Activated CD4-positive, alpha-beta T cell treated with anti-CD3 and anti-CD28 coated beads, Interleukin-10, Interleukin-2, amounts not matched to agents 100 ng/mL and 50 ng/mL, durations not matched to agents 16 hours and 8 hours (primary cell): Measurements from ENCODE around the gene GPC5.

Experiments used
- DNase-seq: peaks from one replicate; pipeline ENCODE4 v3.0.0-alpha.2; 2020

The GPC5 gene

GRCh38 chr13:91907398-91907797 lies 509.0 kb downstream of the GPC5 start:
- no peak for DNase-seq

- no peak for DNase-seq
Observed at GRCh38 chr13:91909617-91910016, 511.2 kb downstream of the GPC5 start.

DNA sequence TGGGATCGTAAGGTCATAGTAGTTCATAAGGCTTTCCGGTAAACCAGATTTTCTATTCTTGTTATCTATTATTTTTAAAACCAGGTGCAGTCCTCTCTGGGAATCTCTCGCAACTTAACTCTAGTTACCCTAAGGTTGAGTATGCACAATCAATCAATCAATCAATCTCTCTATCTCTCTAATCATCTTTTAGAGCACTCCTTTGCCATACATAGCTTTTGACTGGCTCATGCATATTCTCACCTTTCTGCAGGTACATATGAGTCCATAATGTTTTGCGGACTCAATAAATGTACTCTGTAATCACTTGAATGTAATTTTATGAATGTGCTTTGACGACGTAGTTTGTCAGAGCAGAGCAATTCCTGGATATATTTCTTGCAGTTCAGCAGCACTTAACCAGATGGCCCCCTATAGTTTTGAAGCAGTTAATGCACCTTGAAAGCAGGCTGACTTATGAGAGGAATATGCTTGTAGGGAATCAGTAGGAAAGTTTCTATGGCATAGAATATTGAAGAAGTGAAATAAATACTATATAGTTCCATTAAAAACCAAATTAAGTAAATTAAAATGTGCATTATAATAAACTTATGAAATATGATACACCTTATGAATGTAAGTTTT lies 524.7 kb downstream of the GPC5 start:
- no peak for DNase-seq

DNA sequence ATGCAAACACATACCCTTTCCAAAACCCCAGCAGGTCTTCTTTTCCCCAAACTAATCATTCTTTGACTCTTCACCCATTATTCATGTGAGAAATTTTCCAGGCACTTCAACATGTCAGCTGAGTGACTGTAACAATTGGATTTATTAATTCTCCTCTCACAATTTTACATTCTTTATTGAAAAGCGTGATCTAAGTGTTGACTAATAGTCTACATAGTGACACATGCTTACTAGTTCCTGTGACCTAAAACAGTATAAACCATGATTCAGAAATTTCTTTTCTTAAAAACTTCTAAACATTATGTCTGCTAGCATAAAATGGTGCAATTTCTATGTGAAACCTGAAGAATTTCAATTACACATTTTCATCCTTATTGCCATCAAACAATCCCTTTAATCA lies 532.3 kb downstream of the GPC5 start:
- no peak for DNase-seq

DNA sequence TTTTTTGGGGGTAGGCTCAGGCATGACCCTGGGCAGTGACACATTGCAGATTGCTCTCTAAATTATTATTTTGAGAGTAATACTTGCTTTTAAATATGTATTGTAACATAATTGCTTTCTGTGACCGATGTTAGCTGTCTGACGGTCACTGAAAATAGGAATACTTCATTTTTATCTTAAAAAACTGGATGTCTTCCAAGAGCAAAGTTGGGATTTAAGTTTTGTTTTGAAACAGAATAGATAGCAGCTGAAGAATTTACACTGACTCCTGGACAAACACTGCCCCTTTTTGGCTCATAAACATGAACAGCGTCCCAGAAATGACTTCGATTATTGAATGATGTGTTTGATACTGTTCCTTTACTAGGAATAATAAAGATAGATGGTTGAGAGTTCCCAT lies 535.9 kb downstream of the GPC5 start:
- no peak for DNase-seq

DNA sequence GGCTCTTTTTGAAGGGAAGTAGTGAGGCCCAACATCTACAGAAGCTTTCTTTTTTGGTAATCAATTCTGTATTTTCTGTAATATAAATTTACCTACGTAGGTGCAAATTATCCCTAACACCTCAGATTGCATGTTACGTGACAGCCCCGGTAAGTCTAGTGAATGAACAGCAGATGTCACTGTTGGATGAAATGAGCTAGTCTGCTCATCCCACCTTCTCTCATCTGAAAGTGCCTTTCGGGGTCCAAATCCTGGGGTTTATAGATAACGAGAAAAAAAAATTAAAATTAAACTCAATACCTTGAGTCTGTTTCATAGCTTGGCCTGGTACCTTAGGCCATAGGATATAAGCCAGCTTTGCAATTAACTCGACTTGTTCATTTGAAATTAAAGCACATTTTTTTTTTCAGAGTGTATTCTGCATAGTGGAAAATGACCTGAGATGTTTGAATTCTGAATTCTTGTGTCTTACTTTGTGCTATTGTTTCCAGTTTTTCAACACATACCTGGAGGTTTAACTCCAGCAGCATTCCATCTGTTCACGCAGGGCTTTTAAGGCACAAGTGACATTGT lies 548.2 kb downstream of the GPC5 start:
- no peak for DNase-seq

GRCh38 chr13:91948736-91949135 lies 550.3 kb downstream of the GPC5 start:
- DNase-seq: no peak

GRCh38 chr13:91950803-91951202 lies 552.4 kb downstream of the GPC5 start:
- no peak for DNase-seq

DNA sequence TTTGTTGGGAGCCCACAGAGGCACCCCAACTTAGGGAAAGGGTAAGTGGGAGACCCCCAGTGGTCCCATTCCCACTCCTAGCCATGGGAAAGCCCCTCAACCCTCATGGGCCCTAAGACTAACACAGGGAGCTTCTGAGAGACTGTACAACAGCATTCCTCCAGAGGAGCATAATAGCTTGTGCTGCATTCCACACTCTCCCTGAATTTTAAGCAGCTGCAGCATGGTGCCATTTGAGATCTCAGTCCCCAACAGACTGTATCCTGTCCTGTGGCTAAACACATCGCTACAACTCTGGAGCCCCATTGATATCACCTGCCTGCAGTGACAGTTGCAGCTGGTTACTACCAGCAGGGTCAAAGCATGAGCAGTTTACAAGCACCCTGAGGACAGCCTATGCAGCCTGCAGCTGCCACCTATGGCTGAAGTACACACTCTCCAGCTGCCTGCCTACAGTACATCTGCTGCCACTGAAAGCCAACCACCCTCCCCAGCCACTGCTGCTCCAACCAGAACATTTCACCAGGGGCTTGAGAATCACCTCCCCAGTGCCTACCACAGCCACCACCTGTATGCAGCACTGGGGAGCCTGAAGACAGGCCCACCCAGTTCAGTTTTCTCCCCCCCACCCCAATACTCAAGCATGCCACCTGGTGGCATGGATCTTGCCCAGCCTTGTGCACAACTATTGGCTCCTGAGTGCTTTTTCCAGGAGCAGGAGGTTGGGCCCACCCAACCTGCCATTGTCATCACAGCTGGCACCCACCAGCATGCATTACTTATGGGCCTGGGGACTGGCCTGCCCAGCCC lies 557.3 kb downstream of the GPC5 start:
- DNase-seq: no peak

GRCh38 chr13:91960947-91961346 lies 562.5 kb downstream of the GPC5 start:
- no peak for DNase-seq

DNA sequence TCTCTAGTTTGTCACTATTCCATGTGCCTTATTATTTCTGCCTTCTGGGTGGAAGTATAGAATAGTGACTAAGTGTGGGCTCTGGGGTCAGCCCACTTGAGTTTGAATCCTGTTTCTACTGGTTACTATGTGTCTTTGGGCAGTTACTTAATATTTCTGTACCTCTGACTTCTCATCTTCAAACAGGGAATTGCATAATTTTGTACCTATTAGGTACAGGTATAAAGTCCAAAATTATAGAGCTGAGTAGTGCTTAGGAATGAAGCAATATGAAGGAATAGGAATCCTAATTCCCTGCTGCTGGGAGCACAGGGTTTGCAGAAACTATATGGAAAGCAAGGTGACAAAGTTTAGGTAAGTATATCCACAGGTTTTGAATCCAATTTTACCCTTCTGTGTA lies 564.5 kb downstream of the GPC5 start:
- no peak for DNase-seq

GRCh38 chr13:91965511-91965910 lies 567.1 kb downstream of the GPC5 start:
- DNase-seq: no peak

- DNase-seq: no peak
Observed at GRCh38 chr13:91978571-91978970, 580.1 kb downstream of the GPC5 start.

- DNase-seq: no peak
Observed at GRCh38 chr13:91986761-91987483, 588.5 kb downstream of the GPC5 start.

GRCh38 chr13:91988331-91988730 lies 589.9 kb downstream of the GPC5 start:
- DNase-seq: no peak

DNA sequence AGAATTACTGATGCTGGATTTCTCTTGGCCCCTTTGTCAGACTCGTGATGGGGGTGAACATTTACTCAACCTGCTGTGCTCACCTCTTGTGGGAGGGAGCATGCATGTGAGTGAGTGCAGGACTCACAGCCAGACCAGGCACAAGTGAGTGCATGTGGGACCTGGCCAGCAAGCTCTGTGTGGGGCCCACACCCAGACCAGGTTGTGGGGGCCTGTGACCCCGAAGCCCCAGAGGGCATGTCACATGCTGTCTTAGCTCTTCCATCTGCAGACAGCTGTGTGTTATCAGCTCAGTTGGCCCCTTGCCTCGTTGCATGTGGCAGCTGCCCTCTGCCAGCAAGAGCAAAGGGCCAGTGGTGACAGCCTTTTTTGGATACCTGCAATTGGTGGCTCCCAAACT lies 614.4 kb downstream of the GPC5 start:
- DNase-seq: no peak

DNA sequence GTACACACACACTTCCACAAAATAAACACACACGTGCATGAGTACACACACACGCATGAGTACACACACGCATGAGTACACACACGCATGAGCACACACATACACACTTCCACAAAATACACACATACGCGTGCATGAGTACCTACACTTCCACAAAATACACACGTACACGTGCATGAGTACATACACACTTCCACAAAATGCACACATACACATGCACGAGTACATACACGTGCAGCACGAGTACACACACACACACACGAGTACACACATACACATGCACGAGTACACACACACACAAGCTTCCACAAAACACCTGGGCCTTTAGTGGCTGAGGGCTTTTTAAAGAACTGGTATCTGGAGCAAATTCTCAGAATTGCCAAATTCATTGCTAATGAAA lies 619.3 kb downstream of the GPC5 start:
- DNase-seq: no peak

GRCh38 chr13:92028695-92029094 lies 630.3 kb downstream of the GPC5 start:
- DNase-seq: no peak

DNA sequence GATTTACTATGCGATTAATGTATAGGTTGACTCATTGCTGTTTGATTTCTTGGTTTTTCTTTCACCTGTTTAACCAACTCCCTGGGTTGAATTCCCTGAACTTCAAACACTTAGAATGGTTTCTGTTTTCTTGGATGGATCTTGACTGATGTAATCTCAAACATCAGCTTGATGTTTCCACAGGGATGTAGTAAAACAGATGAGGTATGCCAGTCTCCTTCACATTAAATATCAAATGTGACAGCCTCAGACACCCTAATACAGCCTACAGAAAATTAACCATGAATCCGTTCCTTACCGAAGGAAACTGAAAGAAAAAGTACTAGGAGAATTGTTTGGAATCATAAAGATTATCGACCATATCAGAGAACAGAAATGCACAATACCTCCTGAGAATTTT lies 631.2 kb downstream of the GPC5 start:
- DNase-seq: no peak

GRCh38 chr13:92038905-92039304 lies 640.5 kb downstream of the GPC5 start:
- no peak for DNase-seq

- DNase-seq: no peak
Observed at GRCh38 chr13:92042522-92042921, 644.1 kb downstream of the GPC5 start.

- no peak for DNase-seq
Observed at GRCh38 chr13:92044351-92044750, 645.9 kb downstream of the GPC5 start.

GRCh38 chr13:92054389-92054788 lies 656.0 kb downstream of the GPC5 start:
- no peak for DNase-seq

DNA sequence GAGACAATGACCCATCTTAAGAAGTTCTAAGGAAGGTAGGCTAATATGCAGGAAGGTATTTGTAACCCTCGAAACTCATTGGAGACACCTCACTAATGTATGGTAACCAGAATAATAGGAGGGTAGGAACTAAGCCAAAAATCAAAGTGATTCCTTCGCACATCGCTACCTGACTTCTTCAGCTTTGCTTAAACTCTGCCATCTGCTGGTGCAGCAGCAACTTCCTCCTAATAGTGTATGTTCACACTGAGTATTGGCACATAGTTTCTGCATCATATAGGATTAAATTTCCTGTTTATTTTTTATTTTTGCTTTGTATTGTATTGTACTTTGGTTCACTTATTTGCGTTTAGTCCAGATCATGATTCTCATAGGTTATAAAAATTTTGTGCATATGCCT lies 676.2 kb downstream of the GPC5 start:
- DNase-seq: no peak
